Stimulated activated CD8-positive, alpha-beta memory T cell treated with anti-CD3 and anti-CD28 coated beads, Interleukin-15, amount 100 ng/mL, for 48 hours (primary cell): ENCODE data around the gene MRTFB.
"Not testable (repeated sequence)": the region's sequence is repeated elsewhere in the genome, so short reads cannot be mapped to it uniquely, and the experiment has no call there.

Experiments
- DNase-seq, 2 donors: peaks; one replicate each; pipeline ENCODE4 v3.0.0-alpha.2; 2020; ENCODE audit warnings: low read depth in 2 of 2

MRTFB gene, protein sequence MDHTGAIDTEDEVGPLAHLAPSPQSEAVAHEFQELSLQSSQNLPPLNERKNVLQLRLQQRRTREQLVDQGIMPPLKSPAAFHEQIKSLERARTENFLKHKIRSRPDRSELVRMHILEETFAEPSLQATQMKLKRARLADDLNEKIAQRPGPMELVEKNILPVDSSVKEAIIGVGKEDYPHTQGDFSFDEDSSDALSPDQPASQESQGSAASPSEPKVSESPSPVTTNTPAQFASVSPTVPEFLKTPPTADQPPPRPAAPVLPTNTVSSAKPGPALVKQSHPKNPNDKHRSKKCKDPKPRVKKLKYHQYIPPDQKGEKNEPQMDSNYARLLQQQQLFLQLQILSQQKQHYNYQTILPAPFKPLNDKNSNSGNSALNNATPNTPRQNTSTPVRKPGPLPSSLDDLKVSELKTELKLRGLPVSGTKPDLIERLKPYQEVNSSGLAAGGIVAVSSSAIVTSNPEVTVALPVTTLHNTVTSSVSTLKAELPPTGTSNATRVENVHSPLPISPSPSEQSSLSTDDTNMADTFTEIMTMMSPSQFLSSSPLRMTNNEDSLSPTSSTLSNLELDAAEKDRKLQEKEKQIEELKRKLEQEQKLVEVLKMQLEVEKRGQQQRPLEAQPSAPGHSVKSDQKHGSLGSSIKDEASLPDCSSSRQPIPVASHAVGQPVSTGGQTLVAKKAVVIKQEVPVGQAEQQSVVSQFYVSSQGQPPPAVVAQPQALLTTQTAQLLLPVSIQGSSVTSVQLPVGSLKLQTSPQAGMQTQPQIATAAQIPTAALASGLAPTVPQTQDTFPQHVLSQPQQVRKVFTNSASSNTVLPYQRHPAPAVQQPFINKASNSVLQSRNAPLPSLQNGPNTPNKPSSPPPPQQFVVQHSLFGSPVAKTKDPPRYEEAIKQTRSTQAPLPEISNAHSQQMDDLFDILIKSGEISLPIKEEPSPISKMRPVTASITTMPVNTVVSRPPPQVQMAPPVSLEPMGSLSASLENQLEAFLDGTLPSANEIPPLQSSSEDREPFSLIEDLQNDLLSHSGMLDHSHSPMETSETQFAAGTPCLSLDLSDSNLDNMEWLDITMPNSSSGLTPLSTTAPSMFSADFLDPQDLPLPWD

GRCh38 chr16:14070877-14071575 is at the start of gene MRTFB:
Gene MRTFB (plus strand): TSS chr16:14071319. CDS start chr16:14140607, 69,288 bp downstream.
- DNase-seq = peak; percentile 62 to 63

DNA sequence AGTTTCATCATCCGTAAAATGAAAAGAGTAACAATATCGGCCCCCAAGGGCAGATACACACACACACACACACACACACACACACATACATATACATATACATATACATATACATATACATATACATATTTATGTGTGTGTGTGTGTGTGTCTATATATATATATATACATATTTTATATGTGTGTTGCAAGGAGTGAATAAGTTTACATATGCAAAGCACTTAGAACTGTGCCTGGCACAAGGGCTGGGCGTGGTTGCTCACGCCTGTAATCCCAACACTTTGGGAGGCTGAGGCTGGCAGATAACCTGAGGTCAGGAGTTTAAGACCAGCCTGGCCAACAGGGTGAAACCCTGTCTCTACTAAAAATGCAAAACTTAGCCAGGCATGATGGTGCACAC is 47.6 kb upstream of the MRTFB start:
- DNase-seq = not testable (repeated sequence)

- DNase-seq = no peak
Measured at GRCh38 chr16:14024283-14024682, 46.8 kb upstream of the MRTFB start.

- DNase-seq = no peak
Measured at GRCh38 chr16:14026572-14027285, 44.4 kb upstream of the MRTFB start.

GRCh38 chr16:14028202-14028601 is 42.9 kb upstream of the MRTFB start:
- no peak for DNase-seq

DNA sequence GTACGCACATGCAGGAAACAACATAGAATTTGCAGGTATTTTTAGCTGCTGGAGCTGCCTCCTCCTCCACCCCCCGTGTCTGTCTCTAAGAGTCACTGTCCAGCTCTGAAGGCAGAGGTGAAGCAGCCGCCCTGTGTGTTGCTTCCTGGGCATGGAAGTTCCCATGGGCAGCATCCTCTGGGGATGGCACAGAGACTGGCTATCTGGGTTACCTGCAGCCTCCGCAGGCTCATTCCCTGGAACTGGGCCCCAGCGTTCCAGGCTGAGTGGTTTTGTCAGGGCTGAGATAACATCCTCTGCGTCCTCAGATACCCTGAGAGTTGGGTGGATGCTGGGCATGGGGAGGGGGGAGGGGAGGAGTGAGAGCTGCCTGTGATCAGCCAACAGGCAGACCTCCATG is 41.5 kb upstream of the MRTFB start:
- DNase-seq = no peak

DNA sequence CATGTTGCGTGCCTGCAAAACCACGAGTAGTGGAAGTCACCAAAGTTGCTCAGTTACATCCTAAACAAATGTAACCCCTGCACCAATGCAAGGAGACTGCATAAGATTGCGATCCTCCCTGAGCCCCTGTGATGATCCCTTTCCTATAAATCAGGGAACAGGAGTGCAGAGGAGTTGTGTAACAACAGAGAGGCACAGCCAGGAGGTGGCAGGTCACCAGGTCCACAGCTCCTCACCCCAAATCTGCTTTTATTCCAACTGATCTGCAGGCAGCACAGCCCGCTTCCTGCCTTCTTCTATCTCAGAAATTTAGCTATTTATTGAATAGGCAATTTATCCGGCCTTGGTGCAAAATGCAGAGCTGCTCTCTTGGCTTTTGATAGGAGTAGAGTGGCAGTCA is 36.0 kb upstream of the MRTFB start:
- DNase-seq = no peak

DNA sequence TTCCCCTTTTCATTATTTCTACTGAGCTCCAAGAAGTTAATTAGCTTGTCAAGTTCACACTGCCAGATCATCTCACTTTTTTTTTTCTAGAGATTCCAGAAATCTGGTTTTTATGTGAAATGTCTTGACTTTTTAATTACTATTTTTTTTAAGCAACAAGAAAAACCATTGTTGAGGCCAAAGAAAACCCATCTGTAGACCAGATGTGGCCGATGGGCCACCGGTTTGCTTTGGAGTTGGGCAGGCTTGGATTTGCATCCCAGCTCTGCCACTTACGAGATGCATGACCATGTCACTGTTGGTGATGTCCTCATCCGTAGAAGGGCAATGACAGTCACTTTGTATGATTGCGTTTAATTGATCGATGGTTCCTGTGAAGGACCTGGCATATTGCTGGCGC is 34.2 kb upstream of the MRTFB start:
- DNase-seq = no peak

GRCh38 chr16:14037960-14038359 is 33.2 kb upstream of the MRTFB start:
- DNase-seq = no peak

- no peak for DNase-seq
Measured at GRCh38 chr16:14041164-14041563, 30.0 kb upstream of the MRTFB start.

- DNase-seq = no peak
Measured at GRCh38 chr16:14042706-14043105, 28.4 kb upstream of the MRTFB start.

DNA sequence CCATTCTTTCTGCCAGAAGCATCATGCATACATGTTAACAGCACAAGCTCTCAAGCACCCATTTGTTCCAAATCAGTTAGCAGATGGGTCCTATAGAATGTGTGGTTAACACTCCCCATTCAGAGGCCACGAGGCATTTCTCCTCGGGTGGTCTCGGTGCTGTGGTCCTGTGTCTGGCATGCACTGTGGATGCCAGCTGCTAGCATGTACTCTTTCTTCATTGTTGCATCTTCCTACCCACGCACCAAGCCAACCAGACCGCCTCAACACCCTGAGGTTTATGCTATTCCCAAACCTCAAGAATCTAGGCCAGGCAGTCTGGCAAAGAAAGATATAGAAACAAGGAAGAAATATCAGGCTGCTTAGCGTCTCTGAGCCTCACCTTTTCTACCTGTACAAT is 27.8 kb upstream of the MRTFB start:
- DNase-seq = no peak

DNA sequence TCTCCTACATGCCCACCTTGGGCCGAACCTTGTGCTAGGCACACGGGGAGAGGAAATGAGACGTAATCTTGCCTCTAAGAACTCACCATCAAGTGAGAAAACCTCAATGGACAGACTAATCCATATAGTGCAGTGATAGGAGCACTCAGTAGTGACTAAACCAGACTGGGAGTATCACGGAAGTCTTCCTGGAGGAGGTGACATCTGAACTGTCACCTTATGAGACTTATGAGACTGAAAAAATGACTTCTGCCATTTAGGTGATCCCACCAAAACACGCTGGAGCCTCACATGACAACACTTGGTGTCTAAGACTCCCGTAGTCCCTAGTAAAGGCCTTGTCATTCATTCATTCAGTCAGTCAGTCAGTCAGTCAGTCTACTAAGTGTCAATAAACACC is 27.3 kb upstream of the MRTFB start:
- DNase-seq = no peak

GRCh38 chr16:14047121-14047859 is 23.8 kb upstream of the MRTFB start:
- DNase-seq = not testable (repeated sequence)

DNA sequence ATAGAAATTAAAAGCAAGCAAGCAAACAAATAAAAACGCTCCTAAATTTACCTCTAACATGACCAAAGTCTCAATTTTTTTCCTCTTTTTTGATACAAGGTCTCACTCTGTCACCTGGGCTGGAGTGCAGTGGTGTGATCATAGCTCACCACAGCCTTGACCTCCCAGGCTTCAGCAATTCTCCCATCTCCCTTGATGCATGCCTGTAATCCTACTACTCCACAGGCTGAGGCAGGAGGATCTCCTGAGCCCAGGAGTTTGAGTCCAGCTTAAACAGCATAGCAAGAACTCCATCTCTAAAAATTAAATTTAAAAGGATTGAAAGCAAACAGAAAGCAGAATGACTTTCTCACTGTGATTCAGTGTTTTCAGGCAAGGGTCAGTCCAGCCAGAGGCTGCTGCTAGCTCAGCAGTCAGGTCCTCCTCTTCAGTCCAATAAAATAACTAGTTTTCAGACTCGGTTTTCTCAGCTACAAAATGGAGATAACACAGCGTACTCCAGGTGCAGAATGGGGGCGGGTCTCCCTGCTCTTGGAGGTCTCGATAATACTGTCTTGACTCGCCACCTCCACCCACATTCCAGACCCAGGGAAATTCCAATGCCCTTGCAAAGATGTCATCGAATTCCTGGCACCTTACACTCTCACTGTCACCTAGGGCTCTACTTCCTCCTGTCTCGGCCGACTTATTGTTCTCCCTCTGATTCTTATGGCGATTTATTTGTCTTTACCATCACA is 20.7 kb upstream of the MRTFB start:
- no peak for DNase-seq

DNA sequence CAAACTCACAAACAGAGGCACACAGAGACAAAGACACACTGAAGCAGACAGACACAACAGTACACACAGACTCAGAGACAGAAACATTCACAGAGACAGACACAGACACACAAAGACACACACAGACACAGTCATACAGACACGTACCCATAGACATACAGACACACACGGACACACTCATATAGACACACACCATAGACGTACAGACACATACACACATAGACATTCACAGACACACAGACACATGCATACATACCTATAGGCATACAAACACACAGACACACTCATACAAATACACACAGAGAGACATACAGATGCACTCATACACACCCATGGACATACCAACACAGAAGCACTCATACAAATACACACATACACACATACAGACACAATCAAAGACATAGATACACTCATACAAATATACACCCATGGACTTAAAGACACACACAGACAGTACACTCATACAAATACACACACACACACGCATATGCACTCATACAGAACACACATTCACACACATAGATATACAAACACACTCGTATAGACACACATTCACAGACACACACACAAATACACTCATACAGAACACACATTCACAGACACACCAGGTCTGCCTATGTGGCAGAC is 19.9 kb upstream of the MRTFB start:
- DNase-seq = no peak

DNA sequence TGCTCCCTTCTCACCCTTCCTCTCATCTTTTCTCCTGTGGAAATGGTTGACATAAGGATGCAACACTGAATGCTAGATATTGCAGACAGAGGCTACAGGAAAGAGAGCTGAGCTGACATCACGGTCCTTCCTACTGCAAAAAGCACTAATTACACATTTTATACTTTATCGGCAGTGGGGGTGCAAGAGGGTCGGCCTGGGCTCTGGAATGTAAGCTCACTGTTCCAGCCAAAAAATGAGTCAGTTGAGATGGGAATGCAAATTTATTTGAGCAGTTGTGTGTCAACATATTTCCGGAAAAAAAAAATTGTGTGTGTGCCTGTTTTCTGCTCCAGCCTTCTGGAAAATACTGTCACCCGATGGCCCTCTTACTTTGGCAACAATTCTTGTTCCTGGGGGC is 14.1 kb upstream of the MRTFB start:
- no peak for DNase-seq

GRCh38 chr16:14057878-14058382 is 13.2 kb upstream of the MRTFB start:
- DNase-seq = no peak

- no peak for DNase-seq
Measured at GRCh38 chr16:14061732-14062259, 9.3 kb upstream of the MRTFB start.
